Measurements from ENCODE around the gene SSBP1.

DNA sequence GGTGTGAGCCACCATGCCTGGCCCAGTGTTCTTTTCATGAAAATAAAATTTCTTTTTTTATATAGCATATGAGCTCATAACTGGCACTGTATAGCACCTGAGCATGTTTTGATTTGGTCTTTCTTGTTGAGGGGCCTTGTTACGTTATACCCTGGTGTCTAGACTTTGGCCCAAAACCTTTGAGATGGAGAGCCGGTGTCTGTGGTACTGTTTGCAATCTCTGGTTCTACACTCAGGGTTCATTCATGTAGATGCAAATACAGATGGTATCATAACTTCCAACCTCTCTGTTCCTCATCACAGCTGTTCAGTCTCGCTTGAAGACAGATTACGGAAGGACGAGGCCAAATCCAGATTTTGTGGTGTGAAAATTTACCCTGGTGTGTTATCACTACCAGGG, 51.8 kb downstream of the SSBP1 start, which contains the start of gene TAS2R5:
- TF ChIP-seq YY1 (IDR thresholded peaks at IDR 0.05; ENCODE audit: insufficient read depth, insufficient read length) (no peak), ZNF274 (IDR thresholded peaks at IDR 0.05; ENCODE audit: low read depth, low read length) (no peak), SUZ12 (IDR thresholded peaks at IDR 0.05; ENCODE audit: extremely low read depth, insufficient read depth, insufficient read length) (no peak)

Data from NT2/D1 (cell line).